Hypothalamus (tissue), 51 donors: ENCODE measurements around the gene POU2F2.

ENCODE experiments used
- DNase-seq, 51 donors: peaks; one replicate each; lab custom pipeline; 2025; lab: John Stamatoyannopoulos, UW

POU2F2 gene

DNA sequence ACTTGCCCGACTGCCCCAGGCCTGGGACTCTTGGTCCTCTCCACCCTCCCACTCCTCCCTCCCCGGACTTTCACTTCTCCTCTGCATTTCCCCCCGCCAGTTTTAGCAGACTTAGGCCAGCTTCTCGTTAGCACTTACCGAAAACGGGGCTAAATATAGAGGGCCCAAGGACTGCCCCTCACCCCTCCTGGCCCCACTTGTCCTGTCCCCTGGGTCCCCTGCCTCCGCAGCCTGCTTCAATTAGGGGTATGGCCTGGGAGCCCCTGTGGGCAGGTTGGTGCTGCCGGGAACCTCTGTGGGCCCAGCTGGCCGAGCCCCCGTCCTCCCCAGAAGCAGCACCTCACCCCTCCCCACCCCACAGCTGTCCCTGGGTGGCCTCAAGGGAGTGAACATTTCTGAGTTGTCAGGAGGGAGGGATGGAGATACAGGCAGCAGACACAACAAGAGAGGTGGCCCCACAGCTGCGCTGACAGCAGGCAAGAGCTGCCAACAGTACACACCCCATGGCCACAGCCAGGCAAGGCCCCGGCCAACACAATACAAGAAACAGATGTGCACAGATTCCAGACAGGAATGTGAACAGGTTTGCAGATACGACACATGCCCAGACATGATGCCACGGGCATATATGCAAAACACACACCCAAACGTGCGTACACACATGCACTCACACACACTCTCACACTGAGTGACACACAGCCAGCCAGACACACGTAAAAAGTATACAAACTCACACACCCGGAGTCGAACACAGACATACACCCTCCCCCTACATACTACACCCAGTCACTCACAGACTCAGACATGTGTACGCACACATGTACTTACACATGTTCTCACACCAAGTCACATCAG lies 2.6 kb downstream of the POU2F2 start:
- DNase-seq: peak in 25 of 51 donors; percentile 4 to 37 (median 19)

DNA sequence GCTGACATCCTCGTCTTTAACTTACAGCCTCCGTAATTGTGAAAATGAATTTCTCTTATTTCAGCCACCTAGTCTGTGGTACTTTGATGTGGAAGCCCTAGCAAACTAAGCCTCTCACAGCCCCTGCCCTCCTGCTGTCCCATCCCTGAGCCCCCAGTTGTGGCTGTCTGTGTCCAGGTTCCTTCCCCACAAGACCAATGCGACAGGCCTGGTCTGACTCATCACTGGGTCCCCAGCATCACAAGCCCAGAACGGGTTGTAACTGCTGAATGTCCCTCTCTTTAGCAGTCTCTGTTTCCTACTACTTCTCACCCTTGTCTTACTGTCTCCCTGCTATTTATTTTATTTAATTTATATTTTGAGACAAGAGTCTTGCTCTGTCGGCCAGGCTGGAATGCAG lies 5.7 kb downstream of the POU2F2 start:
- DNase-seq: no peak

- no peak for DNase-seq
Observed at GRCh38 chr19:42125536-42125935, 6.7 kb downstream of the POU2F2 start.

- no peak for DNase-seq
Observed at GRCh38 chr19:42124386-42124901, 7.8 kb downstream of the POU2F2 start.

DNA sequence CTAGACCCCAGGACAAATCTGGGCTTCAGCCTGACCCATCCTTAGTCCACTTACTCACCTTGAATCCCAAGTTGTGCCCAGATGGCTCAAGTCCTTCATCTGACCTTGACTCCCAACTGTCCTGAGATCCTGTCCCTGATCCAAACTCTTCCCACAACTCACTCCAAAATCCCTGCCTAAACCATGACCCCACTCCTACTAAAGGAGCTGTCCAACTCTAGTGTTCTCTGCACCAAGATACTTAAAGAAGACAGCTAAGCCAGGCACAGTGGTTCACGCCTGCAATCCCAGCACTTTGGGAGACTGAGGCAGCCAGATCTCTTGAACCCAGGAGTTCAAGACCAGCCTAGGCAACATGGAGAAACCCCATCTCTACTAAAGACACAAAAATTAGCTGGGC lies 8.5 kb downstream of the POU2F2 start:
- no peak for DNase-seq

- no peak for DNase-seq
Observed at GRCh38 chr19:42122691-42123607, 9.3 kb downstream of the POU2F2 start.

- DNase-seq: peak in 24 of 51 donors; percentile 4 to 51 (median 18)
Observed at GRCh38 chr19:42121656-42122069, 10.6 kb downstream of the POU2F2 start.

- DNase-seq: no peak
Observed at GRCh38 chr19:42121036-42121621, 11.1 kb downstream of the POU2F2 start.

DNA sequence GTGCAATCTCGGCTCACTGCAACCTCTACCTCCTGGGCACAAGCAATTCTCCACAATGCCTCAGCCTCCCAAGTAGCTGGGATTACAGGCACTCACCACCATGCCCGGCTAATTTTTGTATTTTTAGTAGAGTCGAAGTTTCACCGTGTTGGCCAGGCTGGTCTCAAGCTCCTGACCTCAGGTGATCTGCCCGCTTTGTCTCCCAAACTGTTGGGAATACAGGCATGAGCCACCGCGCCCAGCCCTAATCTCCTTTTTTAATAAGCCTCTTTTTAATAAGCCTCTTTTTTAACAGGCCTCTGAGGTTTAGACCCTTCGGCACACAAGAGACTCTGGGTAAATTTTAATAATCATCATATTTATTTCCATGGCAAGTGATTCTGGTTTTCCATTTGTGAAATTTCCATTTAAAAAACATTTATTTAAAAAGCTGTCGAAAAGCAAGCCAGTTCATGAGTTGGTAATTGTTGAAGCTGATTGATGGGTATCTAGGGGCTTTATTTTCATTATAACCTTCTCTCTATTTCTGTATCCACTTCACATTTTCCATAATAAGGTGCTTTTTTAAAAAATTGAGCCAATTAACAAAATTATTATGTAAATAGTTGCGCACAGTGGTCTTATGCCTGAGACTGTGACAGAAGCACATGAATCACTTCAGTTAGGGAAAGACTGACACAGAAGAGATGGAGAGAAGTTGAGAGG lies 11.8 kb downstream of the POU2F2 start:
- no peak for DNase-seq

DNA sequence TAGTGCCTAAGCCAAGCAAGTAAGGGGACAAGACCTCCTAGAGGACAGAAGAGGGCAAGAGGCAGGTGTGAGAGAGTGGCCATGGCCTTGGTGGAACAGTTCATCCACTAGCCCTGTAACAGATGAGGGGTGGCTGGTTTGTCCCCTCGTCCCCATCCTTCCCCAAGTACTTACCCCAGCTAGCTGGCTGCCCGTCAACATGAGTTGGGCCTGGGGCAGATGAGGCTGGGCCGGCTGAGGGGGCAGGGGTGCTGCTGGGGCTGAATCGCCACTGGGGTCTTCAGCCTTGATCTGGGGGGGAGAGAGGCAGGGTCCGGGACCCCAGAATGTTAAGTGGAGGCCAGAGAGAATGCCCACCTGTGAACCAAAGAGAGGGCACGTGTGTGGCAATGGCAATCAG lies 15.2 kb downstream of the POU2F2 start:
- DNase-seq: no peak

DNA sequence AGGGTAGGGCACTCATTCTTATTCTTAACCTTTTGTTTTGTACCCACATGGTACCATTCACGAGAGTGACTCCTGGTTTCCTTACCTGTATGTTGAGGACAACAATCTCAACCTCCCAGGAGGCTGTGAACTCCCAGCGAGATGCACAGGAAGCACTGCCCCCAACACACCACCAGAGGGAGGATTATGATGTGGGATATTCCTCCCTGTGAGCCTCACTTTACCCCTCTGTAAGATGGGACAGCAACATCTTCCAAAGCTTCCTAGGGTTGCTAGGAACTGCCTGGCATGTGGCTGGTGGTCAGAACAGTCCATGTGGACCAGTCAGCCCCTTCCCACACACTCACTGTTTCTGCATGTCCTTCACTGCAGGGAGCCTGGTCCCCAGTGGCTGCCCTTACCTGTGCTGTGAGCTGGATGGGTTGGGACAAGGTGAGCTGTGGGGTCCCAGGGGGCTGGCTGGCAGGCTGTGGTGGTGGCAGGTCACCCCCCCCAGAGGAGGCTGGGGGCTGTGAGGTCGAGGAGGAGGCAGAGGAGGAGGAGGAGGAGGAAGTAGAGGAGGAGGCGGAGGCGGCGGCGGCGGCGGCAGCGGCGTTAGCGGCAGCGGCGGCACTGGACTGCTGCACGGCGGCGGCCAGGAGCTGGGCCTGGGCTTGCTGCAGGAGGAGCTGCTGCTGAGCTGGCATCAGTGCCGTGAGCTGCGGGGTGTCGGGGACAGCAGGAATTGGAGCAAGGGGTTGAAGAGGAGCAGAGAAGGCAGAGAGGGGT lies 15.8 kb downstream of the POU2F2 start:
- no peak for DNase-seq

GRCh38 chr19:42115705-42116104 lies 16.5 kb downstream of the POU2F2 start:
- no peak for DNase-seq

DNA sequence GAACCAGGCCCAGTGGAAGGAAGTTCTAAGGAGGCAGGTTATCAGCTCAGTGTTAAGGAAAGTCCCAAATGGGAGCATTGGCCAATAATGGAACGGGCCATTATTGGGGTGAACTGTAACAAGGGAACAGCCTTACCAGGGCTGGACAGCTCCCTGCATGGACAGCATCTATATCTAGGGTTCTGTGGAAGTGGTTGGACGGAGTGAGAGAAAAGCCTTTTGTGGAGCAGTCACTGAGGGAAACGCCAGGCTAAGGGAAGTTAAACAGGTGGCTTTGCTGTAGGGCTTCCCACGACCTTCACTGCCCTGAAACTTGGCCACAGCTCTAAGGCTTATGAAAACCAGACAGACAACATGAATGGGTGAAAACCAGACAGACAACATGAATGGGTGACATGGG lies 17.0 kb downstream of the POU2F2 start:
- no peak for DNase-seq

DNA sequence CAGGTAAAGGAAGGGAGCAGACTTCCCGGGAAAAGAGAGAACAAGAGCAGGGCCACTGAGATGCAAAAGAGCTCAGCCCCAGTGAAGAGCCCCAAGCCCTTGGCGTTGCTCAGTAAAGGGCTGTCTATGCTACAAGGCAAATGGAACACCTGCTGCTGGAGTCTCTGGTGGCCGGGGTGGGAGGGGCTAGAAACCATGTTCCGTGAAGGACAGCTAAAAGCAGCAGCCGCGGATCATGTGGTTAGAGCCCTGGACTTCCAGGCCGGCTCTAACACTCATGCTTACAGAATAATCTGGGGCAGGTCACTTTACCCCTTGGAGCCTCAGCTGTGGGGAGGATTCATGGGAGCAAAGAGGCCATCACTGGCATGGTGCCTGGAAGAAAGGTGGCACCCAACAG lies 17.8 kb downstream of the POU2F2 start:
- no peak for DNase-seq

- DNase-seq: no peak
Observed at GRCh38 chr19:42113641-42114348, 18.5 kb downstream of the POU2F2 start.

DNA sequence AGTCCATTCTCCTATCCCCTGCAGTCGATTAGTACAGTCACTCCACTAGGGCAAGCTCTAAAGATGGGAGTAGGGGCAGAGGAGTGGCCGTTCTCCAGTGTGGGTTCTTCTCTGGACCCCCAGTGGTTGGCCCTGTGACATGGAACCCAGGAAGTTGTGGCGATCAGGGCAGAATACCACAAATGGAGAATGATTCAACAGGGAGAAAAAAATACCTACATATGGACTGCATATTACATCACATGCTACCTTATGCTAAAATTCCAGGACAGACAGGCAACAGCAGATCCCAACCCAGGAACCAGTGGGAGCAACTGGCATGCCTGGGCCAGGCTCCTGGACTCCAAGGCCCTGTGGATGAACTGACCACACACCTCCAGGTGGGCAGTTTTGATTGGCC lies 20.4 kb downstream of the POU2F2 start:
- no peak for DNase-seq

- DNase-seq: no peak
Observed at GRCh38 chr19:42111384-42111783, 20.9 kb downstream of the POU2F2 start.

DNA sequence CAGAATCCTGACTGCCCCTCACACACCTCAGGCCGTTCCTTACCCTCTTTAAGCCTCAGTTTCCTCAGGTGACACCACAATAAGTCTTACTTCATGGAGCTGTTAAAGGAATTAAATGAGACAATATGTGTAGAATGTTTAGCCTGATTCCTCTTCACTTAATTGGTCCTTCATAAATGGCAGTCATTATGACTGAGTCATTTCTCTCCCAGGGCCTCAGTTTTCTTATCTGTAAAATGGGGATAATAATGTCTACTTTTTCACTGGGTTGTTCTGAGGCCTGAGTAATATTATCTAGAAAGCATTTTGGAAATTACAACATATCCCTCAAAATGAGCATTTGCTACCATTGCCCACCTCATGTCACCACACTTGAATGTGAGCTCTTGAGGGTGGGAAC lies 21.6 kb downstream of the POU2F2 start:
- DNase-seq: no peak

GRCh38 chr19:42109896-42110295 lies 22.4 kb downstream of the POU2F2 start:
- no peak for DNase-seq
